Endothelial cell of umbilical vein (primary cell): Measurements from ENCODE around the gene MFN1. TPM values are rescaled to one million over a fixed set of nuclear protein-coding genes. Genes with fewer than 3 reads are reported as not detected.

Experiments
- BruUV-seq: library from RNA; stranded (reverse); fragments of 400-500 nt; replicated peaks from 2 replicates; lab custom pipeline; 2021; lab: Mats Ljungman, UMichigan
- CTCF ChIA-PET: fragments of 300-600, 350-600 bp; sonication (Branson Sonifier 250); formaldehyde crosslinking; loops from one replicate; lab custom pipeline; 2021; ENCODE audit warnings: antibody characterized with exemption, inconsistent platforms; lab: Charles Lee
- POLR2A ChIA-PET: fragments of 300-600, 350-600 bp; sonication (Branson Sonifier 250); formaldehyde crosslinking; loops from one replicate; lab custom pipeline; 2021; ENCODE audit warnings: antibody characterized with exemption, inconsistent platforms; lab: Charles Lee
- DNase-seq: peaks from one replicate; pipeline ENCODE4 v3.0.0-alpha.2; 2011; ENCODE audit warnings: low read depth, low spot score
- FAIRE-seq: peaks from 2 replicates; lab custom pipeline; 2011; peaks lifted over from hg19 to GRCh38; lab: Jason Lieb, UNC
- H2AFZ ChIP-seq: 2 replicates; pipeline ENCODE4 v1.6.0; 2012; ENCODE audit warnings: low read depth, low read length, control low read depth, inconsistent platforms
- H3K27ac ChIP-seq: 2 replicates; pipeline ENCODE4 v1.5.1; 2011; ENCODE audit warnings: low read depth, mild to moderate bottlenecking, control low read depth, low read length, moderate library complexity; ENCODE audit not compliant: insufficient read depth
- H3K27me3 ChIP-seq, 2 experiments: 2 replicates each; pipeline versions ENCODE4 v1.6.0 to v1.6.1; 2011; ENCODE audit warnings: low read length in 2 of 2, mixed read lengths in 1 of 2; ENCODE audit not compliant: control insufficient read depth in 2 of 2, insufficient read depth in 2 of 2
- H3K36me3 ChIP-seq, 2 experiments: 2 replicates in 1 of 2; 3 replicates in 1 of 2; pipeline ENCODE4 v1.5.1; 2011; ENCODE audit warnings: low read length in 2 of 2, mild to moderate bottlenecking in 1 of 2, moderate library complexity in 1 of 2; ENCODE audit not compliant: control insufficient read depth in 2 of 2, insufficient read depth in 2 of 2; ENCODE audit errors: extremely low read depth in 1 of 2
- H3K4me1 ChIP-seq: 3 replicates; pipeline ENCODE4 v1.5.1; 2011; ENCODE audit warnings: mild to moderate bottlenecking, low read length; ENCODE audit not compliant: control insufficient read depth, insufficient read depth; ENCODE audit errors: extremely low read depth
- H3K4me2 ChIP-seq: 2 replicates; pipeline ENCODE4 v1.6.1; 2011; ENCODE audit warnings: low read length, control low read depth, mixed read lengths; ENCODE audit not compliant: insufficient read depth
- H3K4me3 ChIP-seq, 3 experiments: fragments of 200-600 bp in 1 of 3; sonication (generic), shearing (Covaris generic) in 1 of 3; replicated peaks in 1 of 3; 2 replicates each; pipeline ENCODE4 v1.5.1; 2011 to 2016; ENCODE audit warnings: control low read depth in 3 of 3, low read length in 3 of 3, mild to moderate bottlenecking in 2 of 3, inconsistent platforms in 1 of 3, low read depth in 1 of 3, moderate library complexity in 1 of 3; ENCODE audit not compliant: insufficient read depth in 1 of 3
- H3K79me2 ChIP-seq: 2 replicates; pipeline ENCODE4 v1.6.0; 2012; ENCODE audit warnings: low read length, inconsistent platforms; ENCODE audit not compliant: control insufficient read depth, insufficient read depth
- H3K9ac ChIP-seq: replicated peaks from 2 replicates; pipeline ENCODE3; 2011; ENCODE audit warnings: low read length, control low read depth; ENCODE audit not compliant: insufficient read depth; ENCODE audit errors: extremely low read depth
- H3K9me1 ChIP-seq: replicated peaks from 3 replicates; pipeline ENCODE4 v1.6.0; 2011; ENCODE audit warnings: mild to moderate bottlenecking, low read length; ENCODE audit not compliant: control insufficient read depth, insufficient read depth; ENCODE audit errors: extremely low read depth
- H3K9me3 ChIP-seq: replicated peaks from 2 replicates; pipeline ENCODE4 v1.5.1; 2012; ENCODE audit warnings: low read length, inconsistent platforms; ENCODE audit not compliant: control insufficient read depth, insufficient read depth
- H4K20me1 ChIP-seq: replicated peaks from 2 replicates; pipeline ENCODE3; 2011; ENCODE audit warnings: mild to moderate bottlenecking, low read length; ENCODE audit not compliant: control insufficient read depth, insufficient read depth; ENCODE audit errors: extremely low read depth
- EZH2 ChIP-seq: IDR thresholded peaks from 2 replicates; pipeline ENCODE4 v1.6.1; 2012; ENCODE audit warnings: borderline replicate concordance, low read depth, mild to moderate bottlenecking, moderate library complexity, low read length, inconsistent platforms; ENCODE audit not compliant: severe bottlenecking
- FOS ChIP-seq: IDR thresholded peaks from 2 replicates; pipeline ENCODE4 v1.6.1; 2011; ENCODE audit warnings: mild to moderate bottlenecking, low read length, moderate library complexity, borderline replicate concordance; ENCODE audit not compliant: insufficient read depth
- GATA2 ChIP-seq: IDR thresholded peaks from 2 replicates; pipeline ENCODE4 v1.7.0; 2011; ENCODE audit warnings: low read depth, mild to moderate bottlenecking, moderate library complexity, mixed read lengths, low read length; ENCODE audit not compliant: insufficient read length, insufficient read depth
- JUN ChIP-seq: IDR thresholded peaks from 2 replicates; pipeline ENCODE4 v1.6.1; 2011; ENCODE audit warnings: borderline replicate concordance, low read depth; ENCODE audit not compliant: insufficient read length, insufficient read depth
- MYC ChIP-seq: IDR thresholded peaks from one replicate; pipeline ENCODE4 v1.6.1; 2011; ENCODE audit warnings: mild to moderate bottlenecking, low read depth, low read length
- POLR2A ChIP-seq: IDR thresholded peaks from 2 replicates; pipeline ENCODE4 v1.6.1; 2012; ENCODE audit warnings: low read depth, mild to moderate bottlenecking, control low read depth, low read length
- POLR2AphosphoS5 ChIP-seq: IDR thresholded peaks from 2 replicates; pipeline ENCODE4 v1.6.1; 2012; ENCODE audit warnings: low read depth, mild to moderate bottlenecking, control low read depth, low read length, moderate library complexity; ENCODE audit not compliant: insufficient read depth
- dilution Hi-C: fragments of 300-500 bp; cut with MboI; formaldehyde crosslinking; loops from one replicate; pipeline ENCODE4 v1.15.0; 2019; ENCODE audit warnings: low sequenced_read_pairs; ENCODE audit not compliant: extremely low pct_ligation_motif_present
- intact Hi-C: fragments of 100-400 bp; cut with micrococcal nuclease; formaldehyde crosslinking; loops from one replicate; pipeline ENCODE4 v1.10.0; 2022
- polyA plus RNA-seq, 4 experiments: library from polyadenylated mRNA; depleted of rRNA in 3 of 4; stranded (reverse) in 3 of 4; unstranded in 1 of 4; fragments of >200 nt; gene quantifications; 2 replicates each; pipeline versions ENCODE4 v1.2.1 to v1.2.3, GENCODE V29; 2011 to 2012; ENCODE audit warnings: missing spikeins in 1 of 4
- total RNA-seq: library from RNA; stranded (reverse); gene quantifications from 2 replicates; pipeline ENCODE4 v1.2.3, GENCODE V29; 2021
- TF ChIP-seq, protein P1 (sequence below): IDR thresholded peaks from 2 replicates; pipeline ENCODE4 v1.6.1; 2011; ENCODE audit not compliant: insufficient read depth, insufficient read length
- TF ChIP-seq, protein P2 (sequence below), 2 donors: IDR thresholded peaks; 1 replicate in 1 of 2; 2 replicates in 1 of 2; pipeline ENCODE4 v1.5.1; 2011; ENCODE audit warnings: low read length in 2 of 2, mild to moderate bottlenecking in 2 of 2, moderate library complexity in 2 of 2, control low read depth in 1 of 2, inconsistent platforms in 1 of 2, low read depth in 1 of 2; ENCODE audit not compliant: insufficient read depth in 1 of 2; ENCODE audit errors: extremely low read depth in 1 of 2

Gene MFN1
- total and polyA plus RNA-seq, 2 donors (not counting 3 experiments of a cell fraction or from before 2014, with no cell fraction given): 11.6 to 42.9 TPM

DNA sequence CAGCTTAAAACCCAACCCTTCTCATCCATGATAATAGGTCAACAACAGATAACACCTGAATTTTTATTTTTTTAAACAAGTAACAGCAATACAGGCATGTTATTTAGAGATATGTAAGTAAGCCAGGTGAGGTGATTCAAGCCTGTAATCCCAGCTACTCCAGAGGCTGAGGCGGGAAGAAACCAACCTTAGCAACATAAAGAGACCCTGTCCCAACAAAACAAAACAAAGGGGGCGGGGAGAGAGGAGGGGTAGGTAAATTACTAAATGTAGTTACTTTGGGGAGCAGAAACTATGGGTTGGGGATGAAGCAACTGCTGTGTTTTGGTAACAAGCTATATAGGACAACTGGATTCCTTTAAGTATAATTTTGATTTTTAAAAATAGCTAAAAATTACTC lies 56.8 kb downstream of the MFN1 start:
- CTCF ChIA-PET: no interaction called here
- no peak overlapping the region for H3K9ac ChIP-seq
- no peaks in the 10 kb centered on the region for H3K9me3 ChIP-seq
- H3K4me2 ChIP-seq: no peak overlapping the region
- no peaks in the 10 kb centered on the region for H3K79me2 ChIP-seq
- no peaks in the 10 kb centered on the region for H3K27me3 ChIP-seq
- FAIRE-seq (no peak), DNase-seq (no peak)
- POLR2A ChIA-PET: no interaction called here
- intact Hi-C loops: no loop called here
- no peak overlapping the region for H2AFZ ChIP-seq
- H3K4me1 ChIP-seq: no peaks in the 10 kb centered on the region
- H3K27ac ChIP-seq: no peak overlapping the region
- no peak overlapping the region for H3K4me3 ChIP-seq
- no peaks in the 10 kb centered on the region for H3K9me1 ChIP-seq
- dilution Hi-C loops: no loop called here
- BruUV-seq: no TSS peak
- peaks cover 11 to 21% of the 10 kb centered on the region in 2 experiments for H3K36me3 ChIP-seq
- H4K20me1 ChIP-seq: no peaks in the 10 kb centered on the region
- TF ChIP-seq, protein P1, sequence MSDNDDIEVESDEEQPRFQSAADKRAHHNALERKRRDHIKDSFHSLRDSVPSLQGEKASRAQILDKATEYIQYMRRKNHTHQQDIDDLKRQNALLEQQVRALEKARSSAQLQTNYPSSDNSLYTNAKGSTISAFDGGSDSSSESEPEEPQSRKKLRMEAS: no peak
- no peak for TF ChIP-seq POLR2A
- TF ChIP-seq MYC: no peak
- TF ChIP-seq EZH2: no peak
- TF ChIP-seq, protein P2, sequence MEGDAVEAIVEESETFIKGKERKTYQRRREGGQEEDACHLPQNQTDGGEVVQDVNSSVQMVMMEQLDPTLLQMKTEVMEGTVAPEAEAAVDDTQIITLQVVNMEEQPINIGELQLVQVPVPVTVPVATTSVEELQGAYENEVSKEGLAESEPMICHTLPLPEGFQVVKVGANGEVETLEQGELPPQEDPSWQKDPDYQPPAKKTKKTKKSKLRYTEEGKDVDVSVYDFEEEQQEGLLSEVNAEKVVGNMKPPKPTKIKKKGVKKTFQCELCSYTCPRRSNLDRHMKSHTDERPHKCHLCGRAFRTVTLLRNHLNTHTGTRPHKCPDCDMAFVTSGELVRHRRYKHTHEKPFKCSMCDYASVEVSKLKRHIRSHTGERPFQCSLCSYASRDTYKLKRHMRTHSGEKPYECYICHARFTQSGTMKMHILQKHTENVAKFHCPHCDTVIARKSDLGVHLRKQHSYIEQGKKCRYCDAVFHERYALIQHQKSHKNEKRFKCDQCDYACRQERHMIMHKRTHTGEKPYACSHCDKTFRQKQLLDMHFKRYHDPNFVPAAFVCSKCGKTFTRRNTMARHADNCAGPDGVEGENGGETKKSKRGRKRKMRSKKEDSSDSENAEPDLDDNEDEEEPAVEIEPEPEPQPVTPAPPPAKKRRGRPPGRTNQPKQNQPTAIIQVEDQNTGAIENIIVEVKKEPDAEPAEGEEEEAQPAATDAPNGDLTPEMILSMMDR (IDR thresholded peaks at IDR 0.05; ENCODE audit: extremely low read depth in 1 of 2, insufficient read depth in 1 of 2, low read depth in 1 of 2, low read length in 2 of 2): no peak
- no peak for TF ChIP-seq FOS
- TF ChIP-seq GATA2: no peak
- no peak for TF ChIP-seq JUN
- TF ChIP-seq POLR2AphosphoS5: no peak
